Activated CD4-positive, alpha-beta T cell treated with anti-CD3 and anti-CD28 coated beads, Interleukin-2, amount 10 ng/mL, durations not matched to agents 7 days and 5 days (primary cell): Measurements from ENCODE around the gene JPH2. TPM values are rescaled to one million over a fixed set of nuclear protein-coding genes. Genes with fewer than 3 reads are reported as not detected.

ENCODE experiments used
- CTCF ChIA-PET: fragments of 350-600 bp; sonication (Branson Sonifier 250); formaldehyde crosslinking; loops from one replicate; lab custom pipeline; 2021; ENCODE audit warnings: antibody characterized with exemption; lab: Charles Lee
- POLR2A ChIA-PET: fragments of 350-600 bp; sonication (Branson Sonifier 250); formaldehyde crosslinking; loops from one replicate; lab custom pipeline; 2021; ENCODE audit warnings: antibody characterized with exemption; lab: Charles Lee
- DNase-seq: peaks from one replicate; pipeline ENCODE4 v3.0.0-alpha.2; 2020
- H3K27ac Mint-ChIP-seq: one replicate; pipeline ENCODE4 v1.8.0; 2021; ENCODE audit warnings: mild to moderate bottlenecking, moderate library complexity, mixed read lengths
- H3K27me3 Mint-ChIP-seq: one replicate; pipeline ENCODE4 v1.8.0; 2021; ENCODE audit warnings: mixed read lengths
- H3K36me3 Mint-ChIP-seq: one replicate; pipeline ENCODE4 v1.8.0; 2021; ENCODE audit warnings: low read depth, mixed read lengths
- H3K4me1 Mint-ChIP-seq: one replicate; pipeline ENCODE4 v1.8.0; 2021; ENCODE audit warnings: mixed read lengths
- H3K4me3 Mint-ChIP-seq: one replicate; pipeline ENCODE4 v1.8.0; 2021; ENCODE audit warnings: mild to moderate bottlenecking, moderate library complexity, mixed read lengths
- H3K9me3 Mint-ChIP-seq: one replicate; pipeline ENCODE4 v1.8.0; 2021; ENCODE audit warnings: mixed read lengths
- total RNA-seq, 2 experiments: library from RNA; stranded (reverse); gene quantifications; one replicate each; pipeline ENCODE4 v1.2.3, GENCODE V29; 2021

Gene JPH2
- total RNA-seq, 2 experiments from 2014 or later, result not detected

DNA sequence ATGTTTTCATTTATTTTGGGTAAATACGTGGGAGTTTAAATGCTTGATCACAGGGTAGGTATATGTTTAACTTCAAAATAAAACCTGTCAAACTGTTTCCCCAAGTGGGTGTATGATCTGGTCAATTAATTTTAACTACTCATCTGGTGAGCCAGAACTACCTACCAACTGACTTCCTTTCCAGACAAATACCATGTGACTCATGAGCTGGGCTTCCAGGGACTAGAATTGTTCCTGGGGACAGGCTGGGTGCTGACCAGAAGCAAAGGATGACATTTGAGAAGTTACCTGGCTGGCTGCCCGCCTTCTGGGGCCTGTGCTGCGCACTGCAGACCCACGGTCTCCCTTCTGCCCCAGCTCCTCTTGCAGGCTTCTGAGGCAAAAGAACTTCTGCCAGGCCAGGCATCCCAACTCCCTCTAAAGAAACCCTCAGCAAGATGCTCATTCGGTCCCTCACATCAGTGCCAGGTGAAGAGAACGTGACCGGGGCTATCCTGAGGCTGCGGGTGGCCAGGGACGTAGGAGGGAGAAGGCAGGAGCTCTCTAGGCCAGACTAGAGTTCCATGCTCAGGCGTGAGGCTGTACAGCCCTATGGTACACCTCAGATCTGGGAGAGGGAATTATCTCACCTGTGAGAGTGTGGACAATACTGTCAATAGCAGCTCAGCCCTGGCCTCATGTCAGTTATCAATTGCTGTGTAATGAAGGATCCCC lies 103.6 kb downstream of the JPH2 start:
- no peaks in the 10 kb centered on the region for H3K36me3 Mint-ChIP-seq
- CTCF ChIA-PET, result interaction anchor here (0.6 to 1.4 kb wide), 7 partner anchors 9 to 391 kb away, joined by 3 to 4 read pairs (median 3); no protein-coding TSS in a partner anchor
- no peak overlapping the region for H3K27ac Mint-ChIP-seq
- POLR2A ChIA-PET, result no interaction called here
- H3K27me3 Mint-ChIP-seq, result peaks cover under 1% of the 10 kb centered on the region
- H3K9me3 Mint-ChIP-seq, result no peaks in the 10 kb centered on the region
- no peak overlapping the region for H3K4me3 Mint-ChIP-seq
- H3K4me1 Mint-ChIP-seq, result peaks cover 17% of the 10 kb centered on the region
- DNase-seq, result no peak

DNA sequence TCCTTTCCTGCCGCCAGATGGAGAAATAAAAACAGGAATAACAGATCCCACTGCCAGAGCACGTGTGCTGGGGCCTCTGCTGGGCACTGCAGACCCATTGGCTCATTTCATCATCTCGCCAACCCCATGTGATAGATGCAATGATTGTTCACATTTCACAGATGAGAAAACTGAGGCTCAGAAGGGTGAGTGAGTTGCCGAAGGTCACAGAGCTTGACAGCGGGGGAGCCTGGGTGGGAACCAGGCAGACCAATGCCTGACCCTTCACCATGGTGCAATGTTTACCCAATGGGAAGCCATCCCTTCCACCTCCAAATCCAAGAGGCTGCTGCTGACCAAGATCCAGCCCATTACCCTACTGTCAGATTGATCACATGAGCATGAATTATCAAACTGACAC lies 105.1 kb downstream of the JPH2 start:
- no peaks in the 10 kb centered on the region for H3K36me3 Mint-ChIP-seq
- ChIA-PET CTCF (interaction anchor here (1.0 to 2.2 kb wide), 6 partner anchors 10 to 625 kb away, joined by 3 to 7 read pairs (median 3); partner anchors contain the start of gene SRSF6), POLR2A (no interaction called here)
- H3K4me1 Mint-ChIP-seq, result peaks cover 20% of the 10 kb centered on the region
- peaks cover 4% of the 10 kb centered on the region for H3K27me3 Mint-ChIP-seq
- H3K9me3 Mint-ChIP-seq, result no peaks in the 10 kb centered on the region
- H3K27ac Mint-ChIP-seq, result no peak overlapping the region
- no peak for DNase-seq
- no peak overlapping the region for H3K4me3 Mint-ChIP-seq

DNA sequence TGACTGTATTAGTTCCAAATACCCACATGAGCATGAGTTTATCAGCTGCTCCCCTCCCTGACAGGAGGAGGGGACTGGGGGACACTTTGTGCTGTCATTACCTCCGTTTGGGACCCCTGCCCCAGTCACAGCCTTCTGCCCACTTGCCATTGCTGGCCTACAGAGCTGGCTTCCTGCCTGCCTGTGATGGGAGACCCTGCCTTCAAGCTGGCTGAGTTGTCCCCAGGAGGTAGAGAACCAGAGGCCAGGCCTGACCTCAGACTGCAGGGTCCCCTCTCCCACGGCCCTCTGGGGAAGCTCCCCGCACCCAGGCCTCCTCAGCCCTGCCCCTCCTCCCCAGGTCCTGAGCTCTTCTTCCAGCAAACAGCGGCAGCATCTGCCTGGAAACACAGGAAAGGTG lies 105.5 kb downstream of the JPH2 start:
- Mint-ChIP-seq H3K27ac (no peak overlapping the region), H3K4me1 (peaks cover 20% of the 10 kb centered on the region), H3K27me3 (peaks cover 4% of the 10 kb centered on the region), H3K9me3 (no peaks in the 10 kb centered on the region), H3K36me3 (no peaks in the 10 kb centered on the region), H3K4me3 (no peak overlapping the region)
- no peak for DNase-seq
- ChIA-PET POLR2A (no interaction called here), CTCF (interaction anchor here (1.0 to 2.2 kb wide), 5 partner anchors 9 to 624 kb away, joined by 3 to 7 read pairs (median 5); partner anchors contain the start of gene SRSF6)

DNA sequence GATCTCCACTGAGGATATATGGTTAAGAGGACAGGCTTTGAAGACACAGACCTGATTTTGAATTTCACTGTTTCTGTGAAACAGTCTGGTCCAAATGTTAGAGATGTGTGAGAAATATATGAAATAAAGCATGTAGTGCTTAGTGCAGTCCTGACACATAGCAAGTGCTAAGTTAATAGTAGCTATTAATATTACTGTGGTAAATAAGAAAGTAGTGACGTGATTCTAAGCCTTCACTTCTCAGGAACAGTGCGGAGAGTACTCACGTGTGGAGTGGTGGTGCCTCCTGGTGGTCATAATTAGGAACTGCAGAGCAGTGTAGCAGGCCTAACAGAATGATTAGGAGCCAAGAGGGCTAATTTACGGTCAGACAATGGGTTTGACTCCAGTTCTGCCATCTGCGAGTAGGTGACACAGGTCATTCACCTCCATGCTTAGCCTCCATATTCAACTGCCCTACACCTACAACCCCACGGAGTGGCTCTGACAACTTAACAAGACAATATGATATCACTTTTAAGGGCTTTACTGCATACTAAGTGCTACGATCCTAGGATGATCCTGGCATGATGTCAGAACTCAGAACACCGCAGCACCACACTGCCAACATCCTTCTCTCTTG lies 106.2 kb downstream of the JPH2 start:
- H3K36me3 Mint-ChIP-seq, result no peaks in the 10 kb centered on the region
- H3K4me3 Mint-ChIP-seq, result no peak overlapping the region
- H3K4me1 Mint-ChIP-seq, result peaks cover 22% of the 10 kb centered on the region
- H3K27ac Mint-ChIP-seq, result no peak overlapping the region
- peaks cover 4% of the 10 kb centered on the region for H3K27me3 Mint-ChIP-seq
- H3K9me3 Mint-ChIP-seq, result no peaks in the 10 kb centered on the region
- ChIA-PET CTCF (interaction anchor here (0.5 to 2.2 kb wide), 15 partner anchors 9 to 624 kb away, joined by 3 to 8 read pairs (median 3); partner anchors contain the start of gene SRSF6), POLR2A (interaction anchor here (0.7 to 0.8 kb wide), 2 partner anchors 49 to 72 kb away, joined by 3 to 5 read pairs; no protein-coding TSS in a partner anchor)
- DNase-seq, result peak; percentile 77

DNA sequence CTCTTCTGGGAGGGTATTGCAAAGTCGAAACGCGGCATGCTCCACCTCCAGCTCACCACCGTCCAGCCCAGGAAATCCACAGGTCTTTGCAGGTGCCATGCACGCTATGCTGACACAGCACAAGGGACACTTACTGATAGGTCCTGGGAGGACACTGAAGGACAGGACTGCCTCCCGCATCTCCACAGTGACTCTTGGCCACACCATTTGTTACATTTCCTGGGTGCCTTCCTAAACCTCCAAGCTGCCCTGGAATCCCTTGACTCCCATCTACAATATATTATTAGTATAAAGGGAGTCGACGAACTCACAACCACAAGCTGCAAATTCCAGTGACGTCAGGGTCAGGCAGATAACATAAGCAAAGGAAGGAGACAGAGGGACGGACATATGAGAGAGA lies 106.9 kb downstream of the JPH2 start:
- no peak overlapping the region for H3K27ac Mint-ChIP-seq
- no peaks in the 10 kb centered on the region for H3K36me3 Mint-ChIP-seq
- peaks cover 27% of the 10 kb centered on the region for H3K4me1 Mint-ChIP-seq
- ChIA-PET CTCF (interaction anchor here (0.5 to 2.2 kb wide), 14 partner anchors 8 to 623 kb away, joined by 3 to 8 read pairs (median 3); partner anchors contain the start of gene SRSF6), POLR2A (interaction anchor here (0.7 kb wide), 1 partner anchor 50 kb away, joined by 3 read pairs; no protein-coding TSS in a partner anchor)
- H3K4me3 Mint-ChIP-seq, result no peak overlapping the region
- no peak for DNase-seq
- peaks cover 4% of the 10 kb centered on the region for H3K27me3 Mint-ChIP-seq
- no peaks in the 10 kb centered on the region for H3K9me3 Mint-ChIP-seq

DNA sequence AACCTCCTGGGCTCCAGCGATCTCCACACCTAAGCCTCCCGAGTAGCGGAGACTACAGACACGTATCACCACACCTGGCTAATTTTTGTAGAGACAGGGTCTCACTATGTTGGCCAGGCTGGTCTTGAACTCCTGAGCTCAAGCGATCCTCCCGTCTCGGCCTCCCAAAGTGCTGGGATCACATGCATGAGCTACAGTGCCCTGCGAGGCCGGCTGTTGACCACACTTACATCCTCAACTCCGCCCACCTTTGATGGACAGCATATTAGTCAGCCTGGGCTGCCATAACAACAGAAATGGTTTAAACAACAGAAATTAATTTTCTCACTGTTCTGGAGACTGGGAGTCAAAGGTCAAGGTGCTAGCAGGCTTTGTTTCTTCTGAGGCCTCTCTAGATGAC lies 107.7 kb downstream of the JPH2 start:
- Mint-ChIP-seq H3K9me3 (no peaks in the 10 kb centered on the region), H3K4me1 (peaks cover 35% of the 10 kb centered on the region), H3K36me3 (no peaks in the 10 kb centered on the region)

DNA sequence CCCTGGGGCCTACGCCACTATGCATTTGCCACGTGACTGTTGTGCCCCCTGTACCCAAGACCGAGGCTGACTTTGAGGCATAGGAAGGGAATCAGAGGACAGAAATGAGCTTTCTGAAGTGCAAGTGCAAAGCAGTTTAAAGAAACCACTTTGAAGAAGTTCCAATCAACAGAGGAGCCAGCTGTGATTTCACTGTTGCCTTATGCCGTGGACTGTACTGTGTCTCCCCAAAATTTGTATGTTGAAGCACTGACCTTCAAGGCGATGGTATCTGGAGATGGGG lies 111.1 kb downstream of the JPH2 start:
- ChIA-PET CTCF (interaction anchor here (0.5 kb wide), 1 partner anchor 12 kb away, joined by 4 read pairs; no protein-coding TSS in a partner anchor), POLR2A (no interaction called here)
- Mint-ChIP-seq H3K4me1 (peaks cover 61% of the 10 kb centered on the region), H3K4me3 (no peak overlapping the region), H3K36me3 (no peaks in the 10 kb centered on the region), H3K9me3 (no peaks in the 10 kb centered on the region), H3K27ac (no peak overlapping the region), H3K27me3 (peaks cover 15% of the 10 kb centered on the region)
- no peak for DNase-seq

More for the DNA sequence above, 107.7 kb downstream of the JPH2 start:
- DNase-seq, result no peak
- Mint-ChIP-seq H3K27ac (no peak overlapping the region), H3K4me3 (no peak overlapping the region), H3K27me3 (peaks cover 4% of the 10 kb centered on the region)
- CTCF ChIA-PET, result interaction anchor here (1.7 kb wide), 1 partner anchor 61 kb away, joined by 6 read pairs; no protein-coding TSS in a partner anchor
- POLR2A ChIA-PET, result no interaction called here

DNA sequence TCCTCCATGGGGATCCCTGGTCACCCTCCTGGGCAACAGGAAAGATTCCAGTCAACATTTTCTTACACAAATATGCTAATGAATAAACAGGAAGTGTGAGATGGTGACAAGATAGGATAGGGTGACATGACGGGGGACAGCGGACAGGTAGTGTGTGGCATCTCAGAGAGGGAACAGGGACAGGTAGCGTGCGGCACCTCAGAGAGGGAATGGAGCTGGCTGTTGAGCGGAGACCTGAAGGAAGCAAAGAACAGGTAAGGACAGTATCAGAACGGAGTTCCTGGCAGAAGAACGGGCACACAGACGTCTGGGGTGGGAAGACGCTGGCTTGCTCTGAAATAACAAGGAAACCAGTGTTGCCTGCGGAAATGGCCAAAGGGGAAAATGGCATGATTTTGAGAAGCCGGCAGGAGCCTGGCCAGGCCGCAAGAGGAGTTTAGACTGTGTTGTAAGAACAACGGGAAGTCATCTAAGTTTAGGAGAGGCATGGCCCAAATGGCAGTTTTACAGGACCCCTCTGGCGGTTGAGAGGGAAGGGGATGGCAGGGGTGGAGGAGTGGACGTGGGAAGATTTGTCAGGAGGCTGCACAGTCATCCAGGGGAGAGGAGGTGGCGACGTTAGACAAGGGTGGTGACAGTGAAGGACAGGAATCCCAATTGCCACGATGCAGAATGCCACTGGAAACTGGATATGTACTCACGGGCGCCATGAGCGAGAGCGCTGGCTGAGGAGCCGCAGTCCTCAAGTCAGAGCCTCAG lies 111.6 kb downstream of the JPH2 start:
- no peak for DNase-seq
- H3K27ac Mint-ChIP-seq, result no peak overlapping the region

DNA sequence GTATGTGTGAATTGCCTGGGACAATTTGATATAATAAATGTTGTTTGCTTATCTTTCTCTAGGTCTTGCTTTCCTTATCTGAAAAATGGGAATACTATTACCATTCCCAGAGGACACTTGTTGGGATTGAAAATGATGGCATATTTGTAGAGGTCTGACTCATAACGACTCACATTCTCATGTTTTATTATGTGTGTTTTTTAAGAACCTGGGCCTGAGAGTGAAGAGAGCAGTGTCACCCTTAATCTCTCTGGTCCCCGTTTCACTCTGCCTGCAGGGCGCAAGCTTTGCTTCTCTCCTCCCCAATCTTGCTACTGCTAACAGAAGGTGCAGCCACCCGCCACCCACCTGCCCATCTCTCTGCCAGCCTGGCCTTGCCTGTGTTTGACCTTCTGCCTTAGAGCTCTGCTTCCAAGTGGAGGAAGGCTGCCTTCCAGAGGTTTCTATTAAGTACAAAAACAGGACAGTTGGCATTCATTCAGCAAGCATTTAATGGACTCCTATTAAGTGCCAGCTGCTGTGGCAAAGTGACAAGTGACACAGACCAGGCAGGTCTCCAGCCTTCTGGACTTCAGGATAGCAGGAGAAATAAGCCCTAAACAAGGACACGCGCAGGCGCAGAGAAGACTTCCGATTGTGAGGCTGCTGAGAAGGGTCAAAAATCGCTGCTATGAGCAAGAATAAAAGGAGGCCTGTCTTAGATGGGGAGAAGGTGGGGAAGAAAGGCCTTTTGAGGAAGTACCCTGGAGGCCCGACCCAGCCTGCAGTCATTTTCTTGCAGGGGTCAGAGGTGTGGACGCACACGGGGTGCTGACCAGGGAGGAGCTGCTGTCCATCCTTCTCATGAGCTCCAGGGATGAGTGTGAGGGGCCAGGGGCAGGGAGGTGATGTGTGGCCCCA lies 112.5 kb downstream of the JPH2 start:
- H3K36me3 Mint-ChIP-seq, result no peaks in the 10 kb centered on the region
- no peak for DNase-seq
- H3K4me1 Mint-ChIP-seq, result peaks cover 62% of the 10 kb centered on the region
- H3K9me3 Mint-ChIP-seq, result no peaks in the 10 kb centered on the region
- peaks cover 15% of the 10 kb centered on the region for H3K27me3 Mint-ChIP-seq
- no peak overlapping the region for H3K4me3 Mint-ChIP-seq
- no peak overlapping the region for H3K27ac Mint-ChIP-seq
- ChIA-PET POLR2A (no interaction called here), CTCF (interaction anchor here (0.5 to 1.4 kb wide), 3 partner anchors 324 to 560 kb away, joined by 3 to 4 read pairs (median 4); no protein-coding TSS in a partner anchor)

More for the DNA sequence above, 111.6 kb downstream of the JPH2 start:
- POLR2A ChIA-PET, result no interaction called here
- no peaks in the 10 kb centered on the region for H3K36me3 Mint-ChIP-seq
- peaks cover 61% of the 10 kb centered on the region for H3K4me1 Mint-ChIP-seq
- peaks cover 15% of the 10 kb centered on the region for H3K27me3 Mint-ChIP-seq
- CTCF ChIA-PET, result interaction anchor here (0.5 to 1.4 kb wide), 3 partner anchors 12 to 561 kb away, joined by 4 read pairs; no protein-coding TSS in a partner anchor
- no peaks in the 10 kb centered on the region for H3K9me3 Mint-ChIP-seq
- no peak overlapping the region for H3K4me3 Mint-ChIP-seq

DNA sequence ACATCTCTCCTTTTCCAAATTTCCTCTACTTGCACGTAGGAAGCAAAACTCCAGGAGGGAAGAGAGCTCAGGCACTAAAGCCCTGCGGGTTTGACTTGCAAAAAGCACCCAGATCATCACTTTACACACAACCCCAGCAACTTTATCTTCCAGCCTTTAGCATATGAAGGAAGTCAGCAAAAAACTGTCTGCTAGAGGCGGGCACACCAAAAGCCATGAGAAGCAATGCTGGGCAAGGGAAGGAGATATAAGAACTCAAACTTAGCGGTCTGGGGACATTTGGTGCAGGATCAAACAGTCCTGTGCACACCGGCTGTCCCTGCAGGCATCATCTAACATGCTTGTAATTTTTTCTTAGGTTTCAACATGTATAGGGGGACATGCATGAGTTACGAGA lies 113.3 kb downstream of the JPH2 start:
- Mint-ChIP-seq H3K27ac (no peak overlapping the region), H3K27me3 (peaks cover 15% of the 10 kb centered on the region), H3K9me3 (no peaks in the 10 kb centered on the region), H3K4me1 (peaks cover 68% of the 10 kb centered on the region), H3K36me3 (no peaks in the 10 kb centered on the region), H3K4me3 (no peak overlapping the region)
- CTCF ChIA-PET, result no interaction called here
- no peak for DNase-seq
- POLR2A ChIA-PET, result no interaction called here

DNA sequence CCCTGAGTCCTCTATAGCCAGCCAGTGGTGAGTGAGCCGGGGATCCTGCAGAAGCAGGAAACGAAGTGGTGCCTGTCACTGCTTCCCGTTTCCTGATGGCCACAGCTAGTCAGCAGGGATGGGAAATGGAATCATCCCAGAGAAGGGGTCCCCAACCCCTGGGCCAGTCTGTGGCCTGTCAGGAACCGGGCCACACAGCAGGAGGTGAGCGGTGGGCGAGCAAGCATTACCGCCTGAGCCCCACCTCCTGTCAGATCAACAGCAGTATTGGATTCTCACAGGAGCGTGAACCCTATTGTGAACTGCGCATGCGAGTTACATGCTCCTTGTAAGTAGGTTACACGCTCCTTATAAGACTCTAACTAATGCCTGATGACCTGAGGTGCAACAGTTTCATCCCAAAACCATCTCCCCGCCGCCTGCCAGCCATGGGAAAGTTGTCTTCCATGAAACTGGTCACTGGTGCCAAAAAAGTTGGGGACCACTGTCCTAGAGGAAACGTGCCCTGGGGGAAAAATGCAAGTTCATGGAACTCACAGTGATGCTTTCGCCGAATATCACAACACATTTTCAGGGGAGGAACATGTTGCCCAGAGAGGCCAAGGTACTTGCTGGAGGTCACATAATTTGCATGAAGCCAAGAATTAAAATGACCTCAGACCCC lies 113.8 kb downstream of the JPH2 start:
- DNase-seq, result no peak
- H3K27ac Mint-ChIP-seq, result no peak overlapping the region
- no peaks in the 10 kb centered on the region for H3K36me3 Mint-ChIP-seq
- no peak overlapping the region for H3K4me3 Mint-ChIP-seq
- peaks cover 70% of the 10 kb centered on the region for H3K4me1 Mint-ChIP-seq
- H3K27me3 Mint-ChIP-seq, result peaks cover 12% of the 10 kb centered on the region
- no peaks in the 10 kb centered on the region for H3K9me3 Mint-ChIP-seq
- ChIA-PET POLR2A (no interaction called here), CTCF (interaction anchor here (0.8 to 0.9 kb wide), 2 partner anchors 14 to 19 kb away, joined by 3 read pairs; no protein-coding TSS in a partner anchor)
